Heart left ventricle (tissue), 13 donors: ENCODE results near the gene GLA.

ENCODE experiments used
- CTCF ChIP-seq, 12 donors: fragments of 200-600 bp; sonication (generic) in 4 of 12; IDR thresholded peaks; one replicate each; pipeline versions ENCODE4 v1.5.0 to v1.8.0; 2018 to 2022; ENCODE audit warnings: antibody characterized with exemption in 12 of 12, mild to moderate bottlenecking in 5 of 12
- POLR2A ChIP-seq, 2 donors: fragments of 450-650 bp; IDR thresholded peaks; one replicate each; pipeline ENCODE4 v1.6.1; 2017; ENCODE audit warnings: antibody characterized with exemption in 2 of 2, mild to moderate bottlenecking in 2 of 2, moderate library complexity in 2 of 2
- donor health status: ischemic (EF 13 %, LVEDD 7.1; RV severe dilation, severe dysfunction).
- donor health status: DM: no; HTN: yes; CAD: no.
- donor health status: DM: no; HTN: no; CAD: no.
- donor health status: ischemic (EF 25% LVEDD 6.9; RV normal size, moderate dysfunction).
- donor health status: ischemic (EF 25% LVEDD 5.7; RV mildly dilated, moderate dysfunction).
- donor health status: ischemic (EF 35%, LVEDD 5.7; RV mildly dilated, moderate dysfunction).
- donor health status: nonischemic (EF 11% LVEDD 7.7; RV severe dilation, severe dysfunction).
- donor health status: DM: yes; HTN: yes; CAD: no.
- donor health status: PGD.
- donor health status: ischemic (EF 29% LVEDD 5.4; RV normal size, mild dysfunction).
- donor health status: nonischemic (EF 23%, LVEDD 6.1; RV moderate dilation, normal function).

- no peak for TF ChIP-seq POLR2A (IDR thresholded peaks at IDR 0.05)
- TF ChIP-seq CTCF (IDR thresholded peaks at IDR 0.05) = no peak
Observed at GRCh38 chrX:101386542-101386885, 21.2 kb downstream of the GLA start.
